DMS114 treated with DMSO at 0.1 percent for 48 hours (cell line): ENCODE data around the gene HEATR1.

ENCODE experiments used
- DNase-seq: peaks from one replicate; lab custom pipeline; 2025; ENCODE audit not compliant: unreplicated experiment; lab: John Stamatoyannopoulos, UW

Gene HEATR1

GRCh38 chr1:236543065-236543669, 61.1 kb downstream of the HEATR1 start:
- no peak for DNase-seq

- no peak for DNase-seq
These were observed 62.6 kb downstream of the HEATR1 start for GRCh38 chr1:236541710-236542109.

DNA sequence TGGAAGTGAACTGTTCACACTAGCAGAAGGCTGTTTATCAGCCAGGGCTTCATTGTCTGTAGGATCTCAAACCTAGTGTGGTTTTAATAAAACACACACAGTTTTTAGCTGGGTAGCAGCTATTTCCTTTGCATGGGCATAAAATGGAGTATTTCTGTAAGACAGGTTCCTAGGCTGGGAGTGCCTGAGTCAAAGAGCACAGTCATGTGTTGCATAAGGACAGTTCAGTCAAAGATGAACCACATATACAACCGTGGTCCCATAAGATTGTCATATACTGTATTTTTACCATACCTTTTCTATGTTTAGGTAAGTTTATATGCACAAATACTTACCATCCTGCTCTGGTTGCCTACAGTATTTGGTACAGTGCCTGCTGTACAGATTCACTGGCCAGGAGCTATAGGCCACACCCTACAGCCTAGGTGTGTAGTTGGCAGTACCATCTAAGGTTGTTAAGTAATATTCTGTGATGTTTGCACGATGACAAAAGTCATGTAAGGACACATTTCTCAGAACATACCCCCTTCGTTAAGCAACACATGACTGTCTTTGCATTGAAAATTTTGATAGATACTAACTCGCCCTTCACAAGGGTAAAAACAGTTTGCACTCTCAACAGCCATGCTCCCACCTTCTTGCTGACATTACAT, 63.4 kb downstream of the HEATR1 start:
- no peak for DNase-seq

DNA sequence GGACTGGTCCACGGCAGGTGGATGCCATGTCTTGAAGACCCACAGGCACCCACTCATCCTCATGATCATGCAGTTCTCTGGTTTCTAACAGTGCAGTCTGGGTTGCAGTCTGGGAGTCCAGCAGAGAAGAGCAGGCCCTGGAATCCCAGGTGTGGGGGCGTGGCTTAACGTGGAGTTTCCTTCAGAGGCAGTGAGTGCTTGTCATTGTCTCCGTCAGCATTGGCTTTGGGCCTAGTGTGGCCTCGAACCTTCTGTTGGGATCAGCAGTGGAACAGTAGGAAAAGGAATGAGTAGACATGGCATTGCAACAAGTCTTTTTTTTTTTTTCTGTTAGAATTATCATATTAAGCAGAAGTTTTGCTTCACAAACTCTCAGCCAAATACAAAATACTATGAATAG, 67.8 kb downstream of the HEATR1 start:
- DNase-seq: no peak

DNA sequence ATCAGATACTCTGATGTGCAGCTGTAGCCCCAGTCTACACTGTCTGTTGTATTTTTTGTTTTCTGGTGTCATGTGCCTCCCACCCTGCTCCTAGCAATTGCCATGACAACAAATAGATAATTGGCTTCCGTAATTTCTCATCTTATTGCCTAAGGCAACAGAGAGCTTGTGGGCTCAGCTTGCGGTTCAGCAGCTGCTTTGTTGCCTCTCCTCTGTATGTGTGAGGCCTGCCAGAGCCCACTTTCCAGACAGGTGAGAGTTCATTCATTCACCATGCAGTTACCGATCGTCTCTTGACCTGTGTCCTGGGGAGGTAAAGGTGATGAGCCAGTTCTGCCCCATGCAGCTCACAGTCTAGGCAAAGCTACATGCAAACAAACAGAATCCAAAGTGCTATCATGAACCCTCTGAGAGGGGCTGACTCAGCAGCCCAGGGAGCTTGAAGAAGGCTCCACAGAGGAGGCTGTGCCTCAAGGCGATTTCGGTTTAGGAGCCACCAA, 68.6 kb downstream of the HEATR1 start:
- DNase-seq: no peak

DNA sequence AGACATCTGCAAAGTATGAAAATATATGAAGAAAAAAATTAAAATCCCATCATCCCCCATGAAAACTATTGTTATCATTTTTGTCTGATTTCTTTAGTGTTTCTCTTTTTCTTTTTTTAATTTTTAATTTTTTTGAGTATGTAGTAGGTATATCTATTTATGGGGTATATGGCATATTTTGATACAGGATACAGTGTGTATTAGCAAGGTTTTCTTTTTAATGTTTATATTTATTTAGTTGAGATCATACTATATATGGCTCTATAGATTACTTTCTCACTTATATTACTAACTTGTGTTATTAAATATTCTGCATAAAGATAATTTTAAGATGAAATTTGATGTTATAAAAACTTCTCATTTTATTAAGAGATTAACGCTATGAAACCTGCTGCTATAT, 69.1 kb downstream of the HEATR1 start:
- no peak for DNase-seq

- no peak for DNase-seq
These were observed 70.1 kb downstream of the HEATR1 start for GRCh38 chr1:236534151-236534651.

- DNase-seq: no peak
These were observed 71.5 kb downstream of the HEATR1 start for GRCh38 chr1:236532850-236533249.

GRCh38 chr1:236530959-236531358, 73.4 kb downstream of the HEATR1 start:
- no peak for DNase-seq

DNA sequence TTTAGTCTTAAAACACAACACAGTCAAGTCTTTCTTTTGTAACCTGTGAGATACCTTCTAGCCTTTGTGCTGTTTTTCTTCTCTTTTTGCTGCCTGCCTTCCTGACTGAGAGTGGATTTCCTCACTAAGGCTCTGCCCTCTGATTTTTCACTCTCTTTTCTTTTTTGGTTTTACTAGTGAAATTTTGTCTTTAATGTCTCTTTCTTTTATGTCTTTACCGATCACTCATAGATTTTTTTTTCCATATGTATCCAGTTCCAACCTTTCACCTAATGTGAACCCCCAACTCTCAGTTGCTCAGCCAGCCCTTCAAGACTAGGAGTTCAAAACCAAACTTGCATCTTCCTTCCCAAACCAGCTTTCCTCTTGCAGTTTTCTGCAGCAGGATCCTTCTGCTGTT, 74.0 kb downstream of the HEATR1 start:
- no peak for DNase-seq

- no peak for DNase-seq
These were observed 78.2 kb downstream of the HEATR1 start for GRCh38 chr1:236526079-236526478.

GRCh38 chr1:236524895-236525184, 79.5 kb downstream of the HEATR1 start:
- no peak for DNase-seq

GRCh38 chr1:236524142-236524894, 80.0 kb downstream of the HEATR1 start:
- peak; percentile 39 for DNase-seq

DNA sequence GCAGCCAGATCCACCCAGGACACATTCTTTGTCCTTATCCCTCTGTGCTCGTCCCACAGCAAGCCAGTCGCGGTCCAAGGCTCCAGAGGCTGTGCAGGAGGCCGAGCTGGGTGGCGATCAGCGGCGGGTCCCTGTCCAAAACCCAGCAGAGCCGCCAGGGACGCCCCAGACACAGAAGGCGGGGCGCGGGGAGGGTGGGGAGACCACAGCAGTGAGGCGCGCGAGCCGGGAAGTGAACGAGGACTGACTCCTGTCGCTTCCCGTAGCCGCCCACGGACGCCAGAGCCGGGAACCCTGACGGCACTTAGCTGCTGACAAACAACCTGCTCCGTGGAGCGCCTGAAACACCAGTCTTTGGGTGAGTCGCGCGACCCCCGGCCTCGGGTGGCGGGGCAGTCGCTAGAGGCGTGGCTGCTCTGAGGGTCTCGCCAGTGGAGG, 80.6 kb downstream of the HEATR1 start, which contains the start of gene LGALS8:
Gene LGALS8, plus strand, starts transcription at position 279 of the 438 bp plus-strand sequence. CDS start 2,089 bp downstream, outside the sequence.
- DNase-seq: peak; percentile 10

- no peak for DNase-seq
These were observed 81.2 kb downstream of the HEATR1 start for GRCh38 chr1:236522937-236523703.

DNA sequence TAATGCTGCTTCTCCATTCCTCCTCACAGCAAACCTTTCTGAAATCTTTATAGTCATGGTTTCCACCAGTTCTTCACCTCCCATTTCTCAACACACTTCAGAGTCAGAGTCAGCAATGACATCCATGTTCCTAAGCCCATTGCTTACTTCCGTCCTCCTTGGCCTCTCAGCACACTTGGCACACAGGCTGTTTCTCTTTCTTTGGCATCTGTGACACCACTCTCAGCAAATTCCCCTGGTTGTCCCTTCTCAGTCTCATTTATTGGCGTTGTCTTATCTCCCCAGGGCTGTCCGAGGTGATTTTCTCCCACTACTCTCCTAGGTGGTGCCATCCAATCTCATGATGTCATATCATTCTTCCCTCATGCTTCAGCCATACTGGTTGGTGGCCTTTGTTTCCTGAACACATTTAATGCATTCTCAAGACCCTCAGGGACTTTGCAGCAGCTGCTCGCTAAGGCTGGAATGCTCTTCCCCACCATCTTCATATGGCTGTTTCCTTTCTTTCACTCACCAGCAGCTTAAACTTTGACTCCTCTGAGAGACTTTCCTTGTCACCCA, 83.8 kb downstream of the HEATR1 start:
- no peak for DNase-seq

DNA sequence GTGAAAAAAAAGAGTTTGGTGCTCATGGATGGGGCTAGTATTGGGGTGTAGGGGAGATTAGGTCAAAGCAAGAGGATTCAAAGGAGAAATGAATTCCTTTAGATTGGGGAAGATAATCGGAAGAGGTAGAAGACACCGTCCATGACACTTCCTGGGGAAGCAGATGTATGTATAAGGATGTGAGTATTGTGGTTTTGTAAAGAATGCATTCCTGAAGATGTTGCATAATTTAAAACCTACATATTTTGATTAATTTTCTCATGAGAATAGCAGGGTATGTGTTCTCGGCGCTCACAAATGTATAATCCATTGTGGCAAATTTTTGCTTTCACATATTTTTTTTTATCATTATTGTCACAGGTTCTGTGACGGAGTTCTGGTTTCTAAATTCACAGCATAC, 86.0 kb downstream of the HEATR1 start:
- DNase-seq: no peak

GRCh38 chr1:236516929-236517704, 87.2 kb downstream of the HEATR1 start:
- DNase-seq: no peak

DNA sequence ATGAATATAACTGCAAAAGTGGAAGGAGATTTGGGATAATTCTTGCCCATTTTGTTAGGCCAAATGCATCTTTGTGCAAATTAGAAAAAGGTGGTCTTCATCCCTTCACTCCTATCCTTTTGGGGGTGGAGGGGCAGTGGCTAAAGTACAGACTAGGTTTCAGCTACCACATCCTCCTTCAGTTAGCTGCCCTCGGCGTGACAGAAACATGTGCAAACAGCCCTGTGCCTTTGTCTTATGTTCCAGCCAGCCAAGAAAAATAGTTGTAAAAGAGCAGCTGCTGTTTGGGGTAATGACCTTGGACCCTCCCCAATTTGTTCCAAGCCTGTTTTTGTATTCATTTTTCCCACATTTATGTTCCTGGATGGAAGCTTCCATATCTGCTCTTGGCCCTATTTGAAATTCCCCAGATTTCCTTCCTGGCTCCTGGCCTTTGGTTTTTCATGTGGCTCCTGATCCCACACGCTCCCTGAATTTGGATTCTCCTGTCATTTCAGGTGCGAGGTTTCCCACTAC, 88.8 kb downstream of the HEATR1 start:
- no peak for DNase-seq
